GM21390 (cell line): ENCODE data around the gene TMEM143.

ENCODE experiments used
- ATAC-seq: cut with Tn5 transposase; IDR thresholded peaks from one replicate; pipeline ENCODE4 v1.9.1; 2021; ENCODE audit not compliant: unreplicated experiment

The TMEM143 gene

GRCh38 chr19:48361912-48362311 lies 1.8 kb downstream of the TMEM143 start:
- no peak for ATAC-seq

- ATAC-seq: no peak
These were observed 4.6 kb downstream of the TMEM143 start for GRCh38 chr19:48359123-48359522.

- ATAC-seq: no peak
These were observed 8.3 kb downstream of the TMEM143 start for GRCh38 chr19:48355365-48355954.

GRCh38 chr19:48354332-48354992 lies 9.3 kb downstream of the TMEM143 start:
- ATAC-seq: no peak

- ATAC-seq: no peak
These were observed 10.1 kb downstream of the TMEM143 start for GRCh38 chr19:48353677-48354076.

GRCh38 chr19:48351341-48351752 lies 12.4 kb downstream of the TMEM143 start:
- ATAC-seq: no peak

- ATAC-seq: no peak
These were observed 12.9 kb downstream of the TMEM143 start for GRCh38 chr19:48350856-48351255.

- ATAC-seq: no peak
These were observed 15.0 kb downstream of the TMEM143 start for GRCh38 chr19:48348737-48349136.

- no peak for ATAC-seq
These were observed 15.7 kb downstream of the TMEM143 start for GRCh38 chr19:48348045-48348444.

GRCh38 chr19:48346191-48346590 lies 17.5 kb downstream of the TMEM143 start:
- no peak for ATAC-seq

- no peak for ATAC-seq
These were observed 18.8 kb downstream of the TMEM143 start for GRCh38 chr19:48344892-48345291.

- no peak for ATAC-seq
These were observed 20.7 kb downstream of the TMEM143 start for GRCh38 chr19:48342841-48343540.

GRCh38 chr19:48342414-48342738 lies 21.4 kb downstream of the TMEM143 start:
- no peak for ATAC-seq

GRCh38 chr19:48341515-48342413 lies 22.0 kb downstream of the TMEM143 start:
- ATAC-seq: no peak

- ATAC-seq: no peak
These were observed 22.7 kb downstream of the TMEM143 start for GRCh38 chr19:48340995-48341394.

GRCh38 chr19:48338802-48339503 lies 24.8 kb downstream of the TMEM143 start:
- ATAC-seq: no peak

GRCh38 chr19:48338253-48338755 lies 25.4 kb downstream of the TMEM143 start:
- ATAC-seq: no peak

GRCh38 chr19:48333467-48334384 lies 30.0 kb downstream of the TMEM143 start:
- ATAC-seq: peak; percentile 49

GRCh38 chr19:48332662-48333466 lies 30.9 kb downstream of the TMEM143 start:
- peak; percentile 53 for ATAC-seq
